Measurements from ENCODE around the gene WNK2. TPM values are rescaled to one million over a fixed set of nuclear protein-coding genes. Genes with fewer than 3 reads are reported as not detected.

Gene WNK2
- total RNA-seq, 4 donors from 2014 or later = 3.8 to 17.7 (median 9.0) TPM

DNA sequence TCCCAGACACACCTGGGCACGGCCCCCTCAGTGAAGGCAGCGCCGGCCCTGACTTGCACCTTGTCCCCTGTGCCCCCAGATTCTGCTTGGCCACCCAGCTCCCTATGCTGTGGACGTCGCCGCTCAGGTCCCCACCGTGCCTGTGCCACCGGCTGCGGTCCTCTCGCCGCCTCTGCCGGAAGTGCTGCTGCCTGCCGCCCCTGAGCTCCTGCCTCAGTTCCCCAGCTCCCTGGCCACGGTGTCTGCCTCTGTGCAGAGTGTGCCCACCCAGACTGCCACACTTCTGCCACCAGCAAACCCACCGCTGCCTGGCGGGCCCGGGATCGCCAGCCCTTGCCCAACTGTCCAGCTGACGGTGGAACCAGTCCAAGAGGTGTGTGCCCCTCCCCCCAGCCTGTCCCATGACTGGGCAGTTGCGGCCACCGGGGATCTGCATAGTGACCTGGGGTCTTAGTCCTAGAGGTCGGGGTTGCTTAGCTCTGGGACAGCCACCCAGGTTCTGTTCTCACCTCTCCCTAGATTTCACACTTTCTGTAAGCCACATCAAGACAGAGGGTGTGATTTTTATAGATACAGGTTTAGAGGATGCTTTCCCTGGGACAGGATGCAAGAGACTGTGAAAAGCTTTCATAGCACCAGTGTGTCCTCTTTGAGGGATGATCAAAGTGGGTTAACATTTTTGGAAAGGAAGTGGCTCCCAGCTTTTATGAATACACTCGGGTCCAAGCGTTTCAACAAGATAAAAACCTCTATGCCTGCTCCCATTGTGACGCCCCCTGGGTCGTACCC lies 78.0 kb downstream of the WNK2 start:
- Histone ChIP-seq H3K9me3 (no peaks in the 10 kb centered on the region), H3K27me3 (no peaks in the 10 kb centered on the region), H3K36me3 (no peaks in the 10 kb centered on the region), H3K4me3 (no peak overlapping the region), H3K4me1 (no peaks in the 10 kb centered on the region), H3K27ac (no peak overlapping the region)
- WGBS, 2 donors = 85 to 87% methylated on average over 24 to 25 of the region's 26 CpGs
- no peak for DNase-seq (ENCODE audit: low spot score in 2 of 2)
- TF ChIP-seq EP300 (IDR thresholded peaks at IDR 0.05) (no peak), POLR2A (IDR thresholded peaks at IDR 0.05) (no peak)
- TF ChIP-seq, protein P1, sequence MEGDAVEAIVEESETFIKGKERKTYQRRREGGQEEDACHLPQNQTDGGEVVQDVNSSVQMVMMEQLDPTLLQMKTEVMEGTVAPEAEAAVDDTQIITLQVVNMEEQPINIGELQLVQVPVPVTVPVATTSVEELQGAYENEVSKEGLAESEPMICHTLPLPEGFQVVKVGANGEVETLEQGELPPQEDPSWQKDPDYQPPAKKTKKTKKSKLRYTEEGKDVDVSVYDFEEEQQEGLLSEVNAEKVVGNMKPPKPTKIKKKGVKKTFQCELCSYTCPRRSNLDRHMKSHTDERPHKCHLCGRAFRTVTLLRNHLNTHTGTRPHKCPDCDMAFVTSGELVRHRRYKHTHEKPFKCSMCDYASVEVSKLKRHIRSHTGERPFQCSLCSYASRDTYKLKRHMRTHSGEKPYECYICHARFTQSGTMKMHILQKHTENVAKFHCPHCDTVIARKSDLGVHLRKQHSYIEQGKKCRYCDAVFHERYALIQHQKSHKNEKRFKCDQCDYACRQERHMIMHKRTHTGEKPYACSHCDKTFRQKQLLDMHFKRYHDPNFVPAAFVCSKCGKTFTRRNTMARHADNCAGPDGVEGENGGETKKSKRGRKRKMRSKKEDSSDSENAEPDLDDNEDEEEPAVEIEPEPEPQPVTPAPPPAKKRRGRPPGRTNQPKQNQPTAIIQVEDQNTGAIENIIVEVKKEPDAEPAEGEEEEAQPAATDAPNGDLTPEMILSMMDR (IDR thresholded peaks at IDR 0.05) = no peak

DNA sequence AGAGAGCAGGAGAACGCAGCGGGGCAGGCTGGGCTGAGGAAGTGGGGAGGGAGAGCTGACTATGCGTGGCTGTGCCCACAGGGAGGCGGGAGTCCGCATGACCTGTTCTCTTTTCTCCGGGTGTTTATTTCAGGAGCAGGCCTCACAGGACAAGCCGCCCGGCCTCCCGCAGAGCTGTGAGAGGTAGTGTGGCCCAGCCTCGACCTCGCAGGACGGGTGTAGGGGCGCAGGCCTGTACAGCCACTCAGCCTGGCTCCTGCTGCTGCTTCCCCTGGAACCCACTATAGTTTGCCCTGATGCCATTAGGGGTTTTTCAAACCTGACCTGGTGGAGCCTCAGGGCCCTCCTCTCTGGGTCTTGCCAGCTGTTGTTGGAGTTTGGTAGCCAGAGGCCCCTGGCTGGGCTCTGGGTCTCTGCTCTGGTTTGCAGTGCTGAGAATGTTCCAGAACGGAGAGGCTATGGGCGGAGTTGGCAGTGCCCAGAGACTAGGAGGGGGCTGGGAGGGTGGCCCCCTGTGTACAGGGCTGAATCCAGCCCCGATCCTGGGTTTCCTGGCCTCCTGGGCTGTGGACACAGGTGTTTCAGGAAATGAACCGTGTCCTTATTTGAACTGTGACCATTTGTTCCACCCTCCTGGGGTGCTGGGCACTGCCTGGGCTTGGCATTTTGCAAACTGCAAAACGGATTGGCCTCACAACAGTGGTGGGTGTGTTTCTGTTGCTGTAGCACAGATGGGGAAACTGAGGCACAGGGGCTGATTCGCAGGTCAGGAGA lies 78.8 kb downstream of the WNK2 start:
- Histone ChIP-seq H3K9me3 (no peaks in the 10 kb centered on the region), H3K36me3 (no peaks in the 10 kb centered on the region), H3K27me3 (no peaks in the 10 kb centered on the region), H3K4me3 (no peak overlapping the region), H3K4me1 (no peaks in the 10 kb centered on the region), H3K27ac (no peak overlapping the region)
- no peak for DNase-seq (ENCODE audit: low spot score in 2 of 2)
- TF ChIP-seq EP300 (IDR thresholded peaks at IDR 0.05) = no peak
- no peak for TF ChIP-seq POLR2A (IDR thresholded peaks at IDR 0.05)
- TF ChIP-seq, protein P1 (IDR thresholded peaks at IDR 0.05) = no peak
- 81 to 83% methylated on average over 19 of the region's 19 CpGs for WGBS, 2 donors

DNA sequence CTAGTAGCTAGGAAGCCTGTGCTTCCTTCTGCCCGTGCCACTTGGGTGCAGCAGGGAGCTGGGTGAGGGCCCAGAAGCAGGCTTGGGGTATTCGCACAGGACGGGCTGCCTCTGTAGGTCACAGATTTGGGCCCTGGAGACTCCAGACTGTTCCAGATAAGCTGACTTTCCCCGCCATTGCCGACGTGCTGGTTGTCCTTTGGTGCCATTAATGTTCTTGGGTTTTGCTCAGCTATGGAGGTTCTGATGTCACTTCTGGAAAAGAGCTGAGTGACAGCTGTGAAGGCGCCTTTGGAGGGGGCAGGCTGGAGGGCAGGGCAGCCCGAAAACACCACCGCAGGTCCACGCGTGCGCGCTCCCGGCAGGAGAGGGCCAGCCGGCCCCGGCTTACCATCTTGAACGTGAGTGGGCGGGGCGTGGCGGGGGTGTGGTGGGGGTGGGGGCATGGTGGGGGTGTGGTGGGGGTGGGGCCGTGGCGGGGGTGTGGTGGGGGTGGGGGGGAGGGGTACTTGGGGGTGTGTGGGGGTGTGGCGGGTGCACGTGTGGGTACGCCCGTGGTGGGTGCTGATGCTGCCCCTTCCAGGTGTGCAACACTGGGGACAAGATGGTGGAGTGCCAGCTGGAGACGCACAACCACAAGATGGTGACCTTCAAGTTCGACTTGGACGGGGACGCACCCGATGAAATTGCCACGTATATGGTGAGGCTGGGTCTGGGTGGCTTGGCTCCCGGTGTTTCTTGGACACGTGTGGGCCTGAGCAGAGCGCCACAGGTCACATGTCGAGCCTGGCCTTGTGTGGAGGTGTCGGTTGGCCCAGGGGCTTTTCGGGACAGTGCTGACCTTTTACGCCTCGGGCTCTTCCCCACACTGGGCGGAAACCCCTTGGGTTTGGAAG lies 79.6 kb downstream of the WNK2 start:
- H3K4me1 ChIP-seq = no peaks in the 10 kb centered on the region
- no peak overlapping the region for H3K27ac ChIP-seq
- TF ChIP-seq POLR2A (IDR thresholded peaks at IDR 0.05) (no peak), EP300 (IDR thresholded peaks at IDR 0.05) (no peak)
- TF ChIP-seq, protein P1 (IDR thresholded peaks at IDR 0.05) = no peak
- H3K4me3 ChIP-seq = no peak overlapping the region
- no peak for DNase-seq (ENCODE audit: low spot score in 2 of 2)
- H3K36me3 ChIP-seq = no peaks in the 10 kb centered on the region
- H3K9me3 ChIP-seq = no peaks in the 10 kb centered on the region
- 84 to 89% methylated on average over 32 to 36 of the region's 41 CpGs for WGBS, 2 donors
- no peaks in the 10 kb centered on the region for H3K27me3 ChIP-seq

DNA sequence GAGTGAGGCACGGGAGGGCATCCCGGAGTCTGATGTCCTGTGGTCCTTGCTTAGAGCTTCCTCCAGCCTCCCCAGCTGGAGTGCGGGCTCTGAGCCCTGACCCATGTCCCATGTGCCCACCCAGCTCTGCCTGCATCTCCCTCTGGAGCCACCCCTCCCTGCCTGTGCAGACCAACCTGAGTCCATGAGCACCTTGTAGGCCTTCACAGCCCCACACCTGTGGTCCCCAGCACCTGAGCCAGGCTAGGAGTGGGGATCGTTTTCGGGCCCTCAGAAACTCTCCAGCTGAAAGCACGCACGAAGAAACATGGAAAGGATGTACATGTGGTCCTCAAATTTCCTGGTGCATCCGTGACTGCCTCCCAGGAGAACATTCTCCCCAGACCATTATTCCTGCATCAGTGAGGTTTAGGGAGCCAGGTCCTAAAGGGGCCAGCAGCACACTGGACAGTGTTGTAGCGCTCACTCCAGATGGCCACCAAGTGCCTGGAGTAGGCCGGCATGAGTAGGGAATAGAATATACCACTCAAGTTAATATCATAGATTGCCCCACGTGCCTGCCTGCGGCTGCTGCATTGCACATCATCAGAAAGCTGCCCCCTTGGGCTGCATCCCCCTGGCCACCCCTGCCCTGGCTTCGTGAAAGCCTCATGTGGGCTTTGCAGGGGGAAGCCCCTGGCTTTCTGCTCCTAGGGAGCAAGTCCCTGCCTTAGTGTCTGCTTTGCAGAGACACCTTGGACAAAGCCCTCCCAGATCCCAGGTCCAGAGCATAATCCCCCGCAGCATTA lies 80.6 kb downstream of the WNK2 start:
- H3K36me3 ChIP-seq = no peaks in the 10 kb centered on the region
- H3K4me3 ChIP-seq = no peak overlapping the region
- 90 to 94% methylated on average over 13 of the region's 14 CpGs for WGBS, 2 donors
- no peaks in the 10 kb centered on the region for H3K9me3 ChIP-seq
- no peaks in the 10 kb centered on the region for H3K4me1 ChIP-seq
- no peak overlapping the region for H3K27ac ChIP-seq
- TF ChIP-seq EP300 (IDR thresholded peaks at IDR 0.05) = no peak
- TF ChIP-seq, protein P1 (IDR thresholded peaks at IDR 0.05) = no peak
- TF ChIP-seq POLR2A (IDR thresholded peaks at IDR 0.05) = no peak
- H3K27me3 ChIP-seq = no peaks in the 10 kb centered on the region
- DNase-seq (ENCODE audit: low spot score in 2 of 2) = no peak
